SU-DHL-6 (cell line): ENCODE data around the gene CYFIP2.

Source experiments
- H2AFZ ChIP-seq: fragments of 200-600 bp; sonication (generic); 2 replicates; pipeline ENCODE4 v1.6.1; 2014; ENCODE audit warnings: low read depth, mild to moderate bottlenecking, moderate library complexity, mixed read lengths, antibody characterized with exemption, low read length; ENCODE audit not compliant: severe bottlenecking
- H3F3A ChIP-seq: fragments of 200-600 bp; shearing (Covaris generic); 2 replicates; pipeline ENCODE4 v1.6.0; 2016; ENCODE audit warnings: antibody characterized with exemption, mild to moderate bottlenecking; ENCODE audit not compliant: insufficient read depth
- H3K27ac ChIP-seq: fragments of 200-600 bp; sonication (generic); 2 replicates; pipeline ENCODE4 v1.5.1; 2016; ENCODE audit warnings: low read depth, mild to moderate bottlenecking, low read length, moderate library complexity, mixed read lengths
- H3K27me3 ChIP-seq: fragments of 200-600 bp; sonication (generic), shearing (Covaris generic); 2 replicates; pipeline ENCODE4 v1.6.0; 2014; ENCODE audit warnings: mild to moderate bottlenecking, low read length
- H3K36me3 ChIP-seq: fragments of 200-600 bp; sonication (generic); 2 replicates; pipeline ENCODE4 v1.6.1; 2014; ENCODE audit warnings: mild to moderate bottlenecking, low read length, mixed read lengths
- H3K4me2 ChIP-seq: fragments of 300-600, 200-600 bp; shearing (Covaris generic), sonication (generic); 2 replicates; pipeline ENCODE4 v1.6.0; 2014; ENCODE audit warnings: low read length, low read depth, mild to moderate bottlenecking; ENCODE audit not compliant: poor library complexity, severe bottlenecking
- H3K4me3 ChIP-seq: fragments of 200-600 bp; sonication (generic); 2 replicates; pipeline ENCODE4 v1.5.1; 2014; ENCODE audit warnings: antibody characterized with exemption, low read length, mild to moderate bottlenecking, mixed read lengths; ENCODE audit not compliant: insufficient read depth, poor library complexity, severe bottlenecking
- H3K79me2 ChIP-seq: fragments of 200-600 bp; sonication (generic); 2 replicates; pipeline ENCODE4 v1.6.1; 2014; ENCODE audit warnings: mild to moderate bottlenecking, low read length, moderate library complexity; ENCODE audit not compliant: insufficient read depth
- H3K9ac ChIP-seq: fragments of 200-600 bp; sonication (generic); 2 replicates; pipeline ENCODE4 v1.7.0; 2014; ENCODE audit warnings: mild to moderate bottlenecking, low read length
- H3K9me2 ChIP-seq: fragments of 200-600 bp; sonication (generic); replicated peaks from 2 replicates; pipeline ENCODE4 v1.6.1; 2014; ENCODE audit warnings: low read length; ENCODE audit not compliant: insufficient read depth
- H3K9me3 ChIP-seq: fragments of 200-600 bp; sonication (generic); 2 replicates; pipeline ENCODE4 v1.6.1; 2014; ENCODE audit warnings: low read length, mixed read lengths; ENCODE audit not compliant: insufficient read depth
- H4K20me1 ChIP-seq: fragments of 200-600 bp; sonication (generic); 2 replicates; pipeline ENCODE4 v1.6.1; 2014; ENCODE audit warnings: low read depth, mild to moderate bottlenecking, antibody characterized with exemption, low read length, moderate library complexity, mixed read lengths
- CTCF ChIP-seq: fragments of 200-600 bp; sonication (generic); IDR thresholded peaks from one replicate; pipeline ENCODE4 v1.5.1; 2017; ENCODE audit warnings: antibody characterized with exemption, mild to moderate bottlenecking, low read length, moderate library complexity; ENCODE audit not compliant: insufficient read depth, poor library complexity, severe bottlenecking
- EZH2phosphoT487 ChIP-seq: fragments of 200-600 bp; sonication (generic), shearing (Covaris generic); conservative IDR thresholded peaks from 2 replicates; pipeline ENCODE4 v1.6.1; 2018; ENCODE audit warnings: mild to moderate bottlenecking, antibody characterized with exemption, low read length, moderate library complexity, mixed read lengths

Gene CYFIP2

GRCh38 chr5:157219491-157220271, 46.2 kb upstream of the CYFIP2 start:
- H3K27me3 ChIP-seq = no peaks in the 10 kb centered on the region
- TF ChIP-seq CTCF = no peak
- TF ChIP-seq EZH2phosphoT487 = no peak
- H3K79me2 ChIP-seq = no peaks in the 10 kb centered on the region
- H3K9ac ChIP-seq = no peak overlapping the region
- H4K20me1 ChIP-seq = no peaks in the 10 kb centered on the region
- H3F3A ChIP-seq = no peaks in the 10 kb centered on the region
- H3K36me3 ChIP-seq = no peaks in the 10 kb centered on the region
- H2AFZ ChIP-seq = peak overlapping the region; percentile 15
- no peaks in the 10 kb centered on the region for H3K9me3 ChIP-seq
- H3K4me2 ChIP-seq = no peak overlapping the region
- H3K27ac ChIP-seq = no peak overlapping the region
- no peak overlapping the region for H3K4me3 ChIP-seq
- no peaks in the 10 kb centered on the region for H3K9me2 ChIP-seq

DNA sequence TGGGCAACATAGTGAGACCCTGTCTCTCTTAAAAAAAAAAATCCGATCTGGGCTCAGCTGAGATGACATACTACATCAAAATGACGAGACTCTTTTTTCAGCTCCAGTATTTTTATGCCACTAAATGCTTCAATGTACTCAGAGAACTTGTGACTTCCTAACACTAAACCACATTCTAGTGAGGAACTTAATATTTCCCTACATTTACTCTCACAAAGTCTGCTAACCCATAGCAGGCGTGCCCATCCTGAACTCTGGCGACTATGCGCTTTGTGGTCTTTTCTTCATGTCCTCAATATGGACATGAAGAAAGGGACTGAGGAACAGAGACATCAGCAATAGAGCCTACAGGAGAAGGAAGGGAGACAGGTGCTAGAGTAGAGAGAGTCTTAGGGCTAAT, 44.0 kb upstream of the CYFIP2 start:
- Histone ChIP-seq H3K79me2 (no peaks in the 10 kb centered on the region), H3F3A (no peaks in the 10 kb centered on the region), H2AFZ (no peak overlapping the region), H3K9me3 (no peaks in the 10 kb centered on the region), H4K20me1 (no peaks in the 10 kb centered on the region), H3K36me3 (no peaks in the 10 kb centered on the region), H3K27ac (no peak overlapping the region), H3K4me3 (no peak overlapping the region), H3K9ac (no peak overlapping the region), H3K9me2 (no peaks in the 10 kb centered on the region), H3K4me2 (no peak overlapping the region), H3K27me3 (no peaks in the 10 kb centered on the region)
- no peak for TF ChIP-seq EZH2phosphoT487

DNA sequence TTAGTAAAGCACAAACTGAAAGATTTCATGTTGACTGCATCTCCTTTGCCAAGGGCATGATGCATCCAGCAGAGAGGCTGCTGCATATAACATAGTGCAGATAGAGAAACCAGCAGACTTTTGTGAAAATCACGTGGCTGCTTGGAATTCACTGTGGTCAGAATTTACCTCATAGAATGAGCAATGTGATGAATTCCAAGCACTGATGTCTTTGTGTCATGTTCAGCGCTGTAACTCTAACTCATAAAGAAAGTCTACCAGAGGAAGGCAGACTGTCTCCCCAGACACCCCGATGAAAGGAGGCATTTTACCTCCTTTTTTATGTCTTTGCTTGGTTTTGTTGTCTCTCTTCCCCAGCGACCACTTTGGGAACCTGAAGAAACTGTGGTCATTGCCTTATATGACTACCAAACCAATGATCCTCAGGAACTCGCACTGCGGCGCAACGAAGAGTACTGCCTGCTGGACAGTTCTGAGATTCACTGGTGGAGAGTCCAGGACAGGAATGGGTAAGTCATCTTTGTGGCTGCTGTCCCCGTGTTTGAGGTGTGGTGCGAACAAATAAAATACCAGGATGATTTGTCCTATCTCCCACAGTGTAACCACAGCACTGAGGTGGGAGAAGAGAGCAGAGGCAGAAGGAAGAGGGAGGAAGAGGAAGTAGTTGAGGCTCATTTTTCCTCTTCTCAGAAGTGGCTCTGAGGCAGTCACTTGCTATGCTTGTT, 43.3 kb upstream of the CYFIP2 start:
- TF ChIP-seq EZH2phosphoT487 (no peak), CTCF (no peak)

More for the DNA sequence above, 43.3 kb upstream of the CYFIP2 start:
- H3K4me3 ChIP-seq = no peak overlapping the region
- no peaks in the 10 kb centered on the region for H3K79me2 ChIP-seq
- H3K36me3 ChIP-seq = no peaks in the 10 kb centered on the region
- no peak overlapping the region for H3K27ac ChIP-seq
- no peak overlapping the region for H3K9ac ChIP-seq
- H3K27me3 ChIP-seq = no peaks in the 10 kb centered on the region
- no peaks in the 10 kb centered on the region for H3F3A ChIP-seq
- no peaks in the 10 kb centered on the region for H4K20me1 ChIP-seq
- peak overlapping the region; percentile 15 for H2AFZ ChIP-seq
- H3K9me3 ChIP-seq = no peaks in the 10 kb centered on the region
- no peak overlapping the region for H3K4me2 ChIP-seq
- H3K9me2 ChIP-seq = no peaks in the 10 kb centered on the region
